Naive B cell (primary cell): ENCODE data around the gene THAP7. TPM values are rescaled to one million over a fixed set of nuclear protein-coding genes. Genes with fewer than 3 reads are reported as not detected.

Source experiments
- ATAC-seq, 2 donors: fragments of 150-1000 bp; cut with Tn5 transposase; 2 replicates each; pipeline ENCODE4 v1.10.0; 2021; ENCODE audit warnings: low read depth in 2 of 2, mild to moderate bottlenecking in 2 of 2, moderate library complexity in 2 of 2
- DNase-seq: peaks from one replicate; pipeline ENCODE4 v3.0.0; 2022
- H3K27ac Mint-ChIP-seq, 6 donors: one replicate each; pipeline ENCODE4 v1.8.0; 2020 to 2022; ENCODE audit warnings: mild to moderate bottlenecking in 6 of 6, mixed read lengths in 6 of 6, moderate library complexity in 5 of 6, inconsistent platforms in 2 of 6
- H3K27me3 Mint-ChIP-seq, 3 donors: one replicate each; pipeline ENCODE4 v1.8.0; 2021 to 2022; ENCODE audit warnings: mixed read lengths in 3 of 3, mild to moderate bottlenecking in 1 of 3
- H3K36me3 Mint-ChIP-seq, 2 donors: one replicate each; pipeline ENCODE4 v1.8.0; 2020 to 2022; ENCODE audit warnings: mixed read lengths in 2 of 2, inconsistent platforms in 1 of 2, mild to moderate bottlenecking in 1 of 2
- H3K4me1 Mint-ChIP-seq, 3 donors: one replicate each; pipeline ENCODE4 v1.8.0; 2020 to 2022; ENCODE audit warnings: mixed read lengths in 3 of 3, inconsistent platforms in 1 of 3, mild to moderate bottlenecking in 1 of 3, moderate library complexity in 1 of 3
- H3K4me3 Mint-ChIP-seq, 8 donors: one replicate each; pipeline ENCODE4 v1.8.0; 2020 to 2022; ENCODE audit warnings: mild to moderate bottlenecking in 8 of 8, mixed read lengths in 8 of 8, moderate library complexity in 8 of 8, inconsistent platforms in 2 of 8
- H3K9me3 Mint-ChIP-seq, 7 donors: one replicate each; pipeline ENCODE4 v1.8.0; 2020 to 2022; ENCODE audit warnings: mixed read lengths in 7 of 7, mild to moderate bottlenecking in 5 of 7, inconsistent platforms in 2 of 7, moderate library complexity in 1 of 7
- polyA plus RNA-seq, 6 donors: library from polyadenylated mRNA; unstranded; fragments of 300-500 nt; fragmentation: Illumina TruSeq; gene quantifications; one replicate each; pipeline ENCODE4 v1.2.3, GENCODE V29; 2021; ENCODE audit warnings: low read depth in 6 of 6

The THAP7 gene
- polyA plus RNA-seq, 6 donors from 2014 or later = 36.6 to 43.6 (median 40.9) TPM

DNA sequence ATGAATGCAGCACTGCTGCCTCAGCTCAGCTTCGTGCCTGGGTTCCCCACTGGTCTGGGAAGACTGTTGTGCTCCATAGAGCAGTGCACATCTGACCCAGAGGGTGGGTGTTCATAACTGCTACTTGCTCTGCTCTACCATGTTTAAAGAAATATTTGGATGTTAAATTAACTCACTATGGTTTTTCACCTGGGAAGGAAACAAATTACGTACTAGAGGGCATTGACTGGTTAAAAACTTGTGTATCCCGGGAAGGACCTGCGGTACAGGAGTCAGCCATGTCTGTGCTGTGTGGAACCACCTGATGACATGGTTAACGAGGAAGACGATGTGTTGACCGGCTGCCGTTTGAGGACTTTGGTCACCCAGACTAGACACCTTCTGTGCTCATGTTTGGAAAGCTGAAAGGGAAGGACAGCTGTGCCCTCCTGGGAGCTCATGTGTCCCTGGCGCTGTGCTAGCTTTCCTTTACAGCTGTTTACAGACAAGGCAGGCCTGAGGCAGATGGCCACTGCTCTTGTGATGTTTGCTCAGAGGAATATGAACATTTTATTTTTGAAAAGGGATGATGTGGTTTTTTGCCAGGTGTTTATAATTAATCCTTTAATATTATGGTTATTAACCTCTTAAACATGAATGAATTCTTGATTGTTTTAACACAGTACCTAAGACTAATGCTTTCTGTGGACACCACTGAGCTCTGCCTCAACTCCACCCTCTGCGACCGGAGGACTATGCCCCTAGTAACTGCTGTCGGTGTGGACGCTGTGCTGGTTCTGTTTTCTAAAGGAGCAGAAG lies 49.2 kb downstream of the THAP7 start:
- H3K27me3 Mint-ChIP-seq = peaks cover 0 to 2% (median 2%) of the 10 kb centered on the region in 3 donors
- H3K36me3 Mint-ChIP-seq = peaks cover 5 to 14% of the 10 kb centered on the region in 2 donors
- H3K4me1 Mint-ChIP-seq = peaks cover 0 to 17% (median 14%) of the 10 kb centered on the region in 3 donors
- H3K4me3 Mint-ChIP-seq = no peak overlapping the region
- H3K27ac Mint-ChIP-seq = no peak overlapping the region
- DNase-seq = no peak
- no peaks in the 10 kb centered on the region for H3K9me3 Mint-ChIP-seq
- ATAC-seq = no peak

DNA sequence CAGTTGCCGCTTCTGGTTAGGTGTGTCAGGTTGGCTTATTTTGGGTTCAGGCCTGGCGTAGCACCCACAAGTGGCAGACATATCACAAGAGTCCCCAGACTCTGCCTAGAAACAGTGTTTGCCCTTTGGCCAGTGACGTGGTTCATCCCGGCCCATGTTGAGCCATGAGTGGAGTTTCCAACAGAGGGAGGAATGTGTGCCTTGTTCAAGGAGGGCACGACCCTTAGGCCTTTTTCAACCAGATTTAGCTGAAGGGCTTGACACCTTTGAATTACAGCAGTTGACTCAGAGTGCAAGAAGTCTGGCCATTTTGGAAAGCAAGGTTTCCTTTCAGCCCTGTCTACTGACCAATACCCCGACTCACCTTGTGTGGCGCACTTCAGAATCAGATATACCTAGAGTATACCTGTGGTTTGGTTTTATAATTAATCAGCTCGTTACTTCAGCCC lies 50.0 kb downstream of the THAP7 start:
- ATAC-seq = no peak
- Mint-ChIP-seq H3K4me3 (no peak overlapping the region), H3K36me3 (peaks cover 5 to 14% of the 10 kb centered on the region in 2 donors), H3K9me3 (no peaks in the 10 kb centered on the region), H3K27ac (peak overlapping the region in 1 of 6 donors; percentile 40), H3K4me1 (peaks cover 0 to 16% (median 15%) of the 10 kb centered on the region in 3 donors), H3K27me3 (no peaks in the 10 kb centered on the region)
- DNase-seq = no peak

DNA sequence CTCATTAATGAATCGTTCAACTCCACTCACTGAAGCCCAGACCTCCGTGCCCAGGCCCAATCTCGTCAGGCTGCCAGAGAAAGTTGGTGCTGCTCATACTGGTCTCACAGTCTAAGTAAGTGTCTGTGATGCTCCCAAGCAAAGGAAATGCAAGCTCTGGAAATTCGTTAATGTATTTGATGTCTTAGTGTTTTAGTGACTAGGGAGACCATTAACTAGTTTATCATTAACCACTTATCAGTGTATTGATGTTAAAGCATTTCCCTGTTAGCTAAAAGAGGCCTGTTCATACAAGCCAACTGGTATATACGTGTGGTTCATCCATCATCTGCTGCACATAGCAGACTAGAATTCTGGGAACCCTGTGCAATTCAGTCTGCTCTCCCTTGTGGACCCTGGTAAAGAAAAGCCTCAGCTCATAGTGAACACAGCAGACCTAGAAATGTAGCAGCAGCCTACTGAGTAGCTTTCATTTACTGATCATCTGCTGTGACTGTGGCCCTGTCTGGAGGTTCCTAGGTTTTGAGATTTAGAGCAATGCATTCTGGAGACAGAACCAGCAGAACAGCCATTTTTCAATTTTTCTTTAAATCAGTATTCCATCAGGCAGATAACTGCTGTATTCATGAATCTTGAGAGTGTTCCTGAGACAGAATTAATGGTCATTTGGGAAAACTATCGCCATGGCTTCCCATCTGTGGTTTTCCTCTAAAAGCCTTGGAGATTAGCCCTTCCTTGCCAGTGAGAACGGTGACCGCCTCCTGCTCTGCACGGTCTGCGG lies 50.6 kb downstream of the THAP7 start:
- peaks cover 3 to 18% (median 16%) of the 10 kb centered on the region in 3 donors for H3K4me1 Mint-ChIP-seq
- no peak for ATAC-seq
- peak overlapping the region in 1 of 6 donors; percentile 40 for H3K27ac Mint-ChIP-seq
- no peak for DNase-seq
- H3K9me3 Mint-ChIP-seq = no peaks in the 10 kb centered on the region
- H3K4me3 Mint-ChIP-seq = no peak overlapping the region
- H3K36me3 Mint-ChIP-seq = peaks cover 5 to 14% of the 10 kb centered on the region in 2 donors
- no peaks in the 10 kb centered on the region for H3K27me3 Mint-ChIP-seq

DNA sequence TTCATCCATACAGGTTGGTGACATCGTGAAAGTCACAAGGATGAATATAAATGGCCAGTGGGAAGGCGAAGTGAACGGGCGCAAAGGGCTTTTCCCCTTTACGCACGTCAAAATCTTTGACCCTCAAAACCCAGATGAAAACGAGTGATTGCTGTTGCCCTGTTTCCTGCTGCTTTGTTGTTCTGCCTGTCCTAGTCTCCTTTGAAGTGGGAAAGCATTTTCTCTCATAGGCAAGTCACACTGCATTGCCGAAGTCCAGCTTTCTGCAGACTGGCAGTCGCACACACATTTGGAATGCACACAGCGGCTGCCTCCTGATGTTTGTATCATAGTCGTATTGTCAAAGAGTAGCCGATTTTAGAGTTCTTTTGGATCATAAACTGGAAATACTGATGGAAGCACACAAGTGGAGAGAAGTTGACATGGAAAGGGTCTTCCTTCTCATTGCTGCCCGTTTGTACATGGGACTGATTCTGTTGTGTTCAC lies 52.2 kb downstream of the THAP7 start:
- no peak for ATAC-seq
- Mint-ChIP-seq H3K9me3 (no peaks in the 10 kb centered on the region), H3K27ac (no peak overlapping the region), H3K27me3 (no peaks in the 10 kb centered on the region), H3K4me1 (peaks cover 13 to 31% (median 29%) of the 10 kb centered on the region in 3 donors), H3K4me3 (no peak overlapping the region), H3K36me3 (peaks cover 5 to 14% of the 10 kb centered on the region in 2 donors)
- no peak for DNase-seq

Other genes starting within 250 kb of the THAP7 start
- gene SERPIND1, start 228.0 kb downstream of the THAP7 start, polyA plus RNA-seq = under 1 TPM in 4 of 6 donors, not detected in 2; 0.13 to 0.27 (median 0.24) TPM
- 10 to 100 TPM; 25.6 to 68.3 (median 39.3) TPM for gene PI4KA, start 143.3 kb downstream of the THAP7 start, polyA plus RNA-seq
- gene SNAP29, start 143.1 kb downstream of the THAP7 start, polyA plus RNA-seq = 10 to 100 TPM; 15.1 to 24.1 (median 17.1) TPM
- gene CRKL, start 84.7 kb downstream of the THAP7 start, polyA plus RNA-seq = 10 to 100 TPM; 42.6 to 60.7 (median 50.0) TPM
- under 1 TPM in 2 of 6 donors, not detected in 4; 0.26 to 0.82 TPM for gene AIFM3, start 34.9 kb downstream of the THAP7 start, polyA plus RNA-seq
- gene LZTR1, start 19.8 kb downstream of the THAP7 start, polyA plus RNA-seq = 10 to 100 TPM in 2 of 6 donors, 1 to 10 TPM in 4; 3.6 to 15.0 (median 9.3) TPM
- gene P2RX6, start 13.0 kb upstream of the THAP7 start, polyA plus RNA-seq = under 1 TPM in 1 of 6 donors, not detected in 5; 0.44 TPM
- not detected for gene SLC7A4, start 30.4 kb upstream of the THAP7 start, polyA plus RNA-seq
- gene LRRC74B, start 43.8 kb upstream of the THAP7 start, polyA plus RNA-seq = not detected